ENCODE data around the gene OSBPL6. TPM values are rescaled to one million over a fixed set of nuclear protein-coding genes. Genes with fewer than 3 reads are reported as not detected.

OSBPL6 gene
- total RNA-seq, 1 donor from 2014 or later, result 6.9 TPM

GRCh38 chr2:178267660-178268059 is 73.3 kb downstream of the OSBPL6 start:
- no peaks in the 10 kb centered on the region for H3K4me1 Mint-ChIP-seq (ENCODE audit: unreplicated experiment)
- TF ChIP-seq CTCF (conservative IDR thresholded peaks at IDR 0.05), result no peak
- H3K36me3 Mint-ChIP-seq, result no peaks in the 10 kb centered on the region
- no peak overlapping the region for H3K27ac Mint-ChIP-seq
- H3K9me3 Mint-ChIP-seq, result no peaks in the 10 kb centered on the region
- H3K27me3 Mint-ChIP-seq, result no peaks in the 10 kb centered on the region
- no peak for DNase-seq (ENCODE audit: extremely low spot score, unreplicated experiment)
- H3K4me3 Mint-ChIP-seq, result no peak overlapping the region

- DNase-seq (ENCODE audit: extremely low spot score, unreplicated experiment), result no peak
- TF ChIP-seq CTCF (conservative IDR thresholded peaks at IDR 0.05), result no peak
- Mint-ChIP-seq H3K4me1 (ENCODE audit: unreplicated experiment) (no peaks in the 10 kb centered on the region), H3K36me3 (no peaks in the 10 kb centered on the region), H3K4me3 (no peak overlapping the region), H3K27ac (no peak overlapping the region), H3K9me3 (no peaks in the 10 kb centered on the region), H3K27me3 (no peaks in the 10 kb centered on the region)
These were observed 74.1 kb downstream of the OSBPL6 start for GRCh38 chr2:178268435-178268834.

GRCh38 chr2:178269438-178270224 is 75.3 kb downstream of the OSBPL6 start:
- Mint-ChIP-seq H3K27me3 (no peaks in the 10 kb centered on the region), H3K27ac (no peak overlapping the region), H3K9me3 (no peaks in the 10 kb centered on the region), H3K4me1 (ENCODE audit: unreplicated experiment) (no peaks in the 10 kb centered on the region), H3K36me3 (no peaks in the 10 kb centered on the region), H3K4me3 (no peak overlapping the region)
- no peak for DNase-seq (ENCODE audit: extremely low spot score, unreplicated experiment)
- TF ChIP-seq CTCF (conservative IDR thresholded peaks at IDR 0.05), result no peak

GRCh38 chr2:178270338-178270737 is 76.0 kb downstream of the OSBPL6 start:
- Mint-ChIP-seq H3K9me3 (no peaks in the 10 kb centered on the region), H3K36me3 (no peaks in the 10 kb centered on the region), H3K27me3 (no peaks in the 10 kb centered on the region), H3K4me1 (ENCODE audit: unreplicated experiment) (no peaks in the 10 kb centered on the region), H3K27ac (no peak overlapping the region), H3K4me3 (no peak overlapping the region)
- TF ChIP-seq CTCF (conservative IDR thresholded peaks at IDR 0.05), result no peak
- no peak for DNase-seq (ENCODE audit: extremely low spot score, unreplicated experiment)

GRCh38 chr2:178271094-178271493 is 76.8 kb downstream of the OSBPL6 start:
- H3K36me3 Mint-ChIP-seq, result no peaks in the 10 kb centered on the region
- no peak for TF ChIP-seq CTCF (conservative IDR thresholded peaks at IDR 0.05)

More at GRCh38 chr2:178271094-178271493, 76.8 kb downstream of the OSBPL6 start:
- no peak overlapping the region for H3K4me3 Mint-ChIP-seq
- no peaks in the 10 kb centered on the region for H3K4me1 Mint-ChIP-seq (ENCODE audit: unreplicated experiment)
- no peaks in the 10 kb centered on the region for H3K27me3 Mint-ChIP-seq
- H3K9me3 Mint-ChIP-seq, result no peaks in the 10 kb centered on the region
- DNase-seq (ENCODE audit: extremely low spot score, unreplicated experiment), result no peak
- H3K27ac Mint-ChIP-seq, result no peak overlapping the region
